Measurements from ENCODE around the gene SARDH.

Gene SARDH

GRCh38 chr9:133673258-133673655 lies 64.9 kb downstream of the SARDH start:
- Histone ChIP-seq H3K9me2 (replicated peaks; ENCODE audit: control insufficient read depth, low read length) (no peaks in the 10 kb centered on the region), H3K4me2 (ENCODE audit: low read length) (no peak overlapping the region), H3F3A (ENCODE audit: control insufficient read depth, insufficient read depth) (no peaks in the 10 kb centered on the region), H3K4me1 (ENCODE audit: control insufficient read depth, low read length) (no peaks in the 10 kb centered on the region), H4K20me1 (ENCODE audit: control insufficient read depth, insufficient read depth, low read depth, low read length) (no peaks in the 10 kb centered on the region), H3K9me3 (ENCODE audit: control insufficient read depth, insufficient read depth, low read length) (no peaks in the 10 kb centered on the region), H3K4me3 (ENCODE audit: low read length) (no peak overlapping the region), H3K27ac (ENCODE audit: low read depth, low read length) (no peak overlapping the region), H3K79me2 (ENCODE audit: control insufficient read depth, low read length) (no peaks in the 10 kb centered on the region), H3K36me3 (ENCODE audit: control insufficient read depth, low read length) (no peaks in the 10 kb centered on the region), H3K27me3 (ENCODE audit: control insufficient read depth, low read length) (no peaks in the 10 kb centered on the region)
- TF ChIP-seq CTCF (IDR thresholded peaks at IDR 0.05; ENCODE audit: low read depth, low read length, poor library complexity, severe bottlenecking) (no peak), EZH2phosphoT487 (IDR thresholded peaks at IDR 0.05; ENCODE audit: borderline replicate concordance, low read length) (no peak)

- Histone ChIP-seq H3K27ac (ENCODE audit: low read depth, low read length) (no peak overlapping the region), H3K36me3 (ENCODE audit: control insufficient read depth, low read length) (no peaks in the 10 kb centered on the region), H3K9me2 (replicated peaks; ENCODE audit: control insufficient read depth, low read length) (no peaks in the 10 kb centered on the region), H3K4me1 (ENCODE audit: control insufficient read depth, low read length) (no peaks in the 10 kb centered on the region), H4K20me1 (ENCODE audit: control insufficient read depth, insufficient read depth, low read depth, low read length) (no peaks in the 10 kb centered on the region), H3K9me3 (ENCODE audit: control insufficient read depth, insufficient read depth, low read length) (no peaks in the 10 kb centered on the region), H3K4me2 (ENCODE audit: low read length) (no peak overlapping the region), H3K79me2 (ENCODE audit: control insufficient read depth, low read length) (no peaks in the 10 kb centered on the region), H3F3A (ENCODE audit: control insufficient read depth, insufficient read depth) (no peaks in the 10 kb centered on the region), H3K4me3 (ENCODE audit: low read length) (no peak overlapping the region), H3K27me3 (ENCODE audit: control insufficient read depth, low read length) (no peaks in the 10 kb centered on the region)
- TF ChIP-seq CTCF (IDR thresholded peaks at IDR 0.05; ENCODE audit: low read depth, low read length, poor library complexity, severe bottlenecking) = no peak
- TF ChIP-seq EZH2phosphoT487 (IDR thresholded peaks at IDR 0.05; ENCODE audit: borderline replicate concordance, low read length) = no peak
These were observed 65.5 kb downstream of the SARDH start for GRCh38 chr9:133672503-133673257.

- no peaks in the 10 kb centered on the region for H3K79me2 ChIP-seq (ENCODE audit: control insufficient read depth, low read length)
- H3K4me3 ChIP-seq (ENCODE audit: low read length) = no peak overlapping the region
- no peaks in the 10 kb centered on the region for H3K36me3 ChIP-seq (ENCODE audit: control insufficient read depth, low read length)
- no peaks in the 10 kb centered on the region for H4K20me1 ChIP-seq (ENCODE audit: control insufficient read depth, insufficient read depth, low read depth, low read length)
- no peaks in the 10 kb centered on the region for H3F3A ChIP-seq (ENCODE audit: control insufficient read depth, insufficient read depth)
- H3K27me3 ChIP-seq (ENCODE audit: control insufficient read depth, low read length) = no peaks in the 10 kb centered on the region
- no peaks in the 10 kb centered on the region for H3K9me2 ChIP-seq (replicated peaks; ENCODE audit: control insufficient read depth, low read length)
- no peaks in the 10 kb centered on the region for H3K4me1 ChIP-seq (ENCODE audit: control insufficient read depth, low read length)
- no peak for TF ChIP-seq EZH2phosphoT487 (IDR thresholded peaks at IDR 0.05; ENCODE audit: borderline replicate concordance, low read length)
- TF ChIP-seq CTCF (IDR thresholded peaks at IDR 0.05; ENCODE audit: low read depth, low read length, poor library complexity, severe bottlenecking) = no peak
- no peaks in the 10 kb centered on the region for H3K9me3 ChIP-seq (ENCODE audit: control insufficient read depth, insufficient read depth, low read length)
- H3K27ac ChIP-seq (ENCODE audit: low read depth, low read length) = no peak overlapping the region
- no peak overlapping the region for H3K4me2 ChIP-seq (ENCODE audit: low read length)
These were observed 66.8 kb downstream of the SARDH start for GRCh38 chr9:133671371-133671770.
